ENCODE data around the gene BCAS1. TPM values are rescaled to one million over a fixed set of nuclear protein-coding genes. Genes with fewer than 3 reads are reported as not detected.

The BCAS1 gene
- total and polyA plus RNA-seq, 12 donors = 0.07 to 2.3 (median 0.13) TPM; not detected in 7

DNA sequence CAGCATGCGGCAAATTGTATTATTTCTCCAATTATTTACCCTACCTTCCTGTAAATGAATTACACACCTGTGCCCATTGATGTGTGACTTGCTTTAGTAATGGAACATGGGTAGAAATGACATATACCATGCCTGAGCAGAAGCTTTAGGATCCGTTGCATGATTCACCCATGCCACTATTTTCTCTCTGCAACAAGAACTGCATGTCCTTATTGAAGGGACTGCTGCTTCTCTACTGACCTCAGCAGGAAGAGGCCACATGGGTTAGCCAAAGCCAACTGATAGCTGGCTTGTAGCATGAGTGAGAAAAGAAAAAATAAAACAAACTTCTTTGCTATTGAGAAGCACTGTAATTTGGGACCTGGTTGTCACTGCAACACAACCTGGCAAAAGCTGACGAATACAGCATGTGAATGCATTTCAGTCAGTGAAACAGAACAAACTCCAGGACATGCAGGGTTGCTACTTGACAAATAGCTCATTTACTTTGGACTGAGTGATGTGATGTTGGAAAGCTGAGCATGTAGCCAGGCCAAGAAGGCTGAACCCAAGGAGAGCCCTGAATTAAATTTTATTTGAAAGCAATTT, 99.2 kb downstream of the BCAS1 start:
- intact Hi-C loops (cut with DNase I) = no loop called here
- WGBS, 4 donors = 70 to 83% (median 81%) methylated on average over 3 of the region's 3 CpGs

DNA sequence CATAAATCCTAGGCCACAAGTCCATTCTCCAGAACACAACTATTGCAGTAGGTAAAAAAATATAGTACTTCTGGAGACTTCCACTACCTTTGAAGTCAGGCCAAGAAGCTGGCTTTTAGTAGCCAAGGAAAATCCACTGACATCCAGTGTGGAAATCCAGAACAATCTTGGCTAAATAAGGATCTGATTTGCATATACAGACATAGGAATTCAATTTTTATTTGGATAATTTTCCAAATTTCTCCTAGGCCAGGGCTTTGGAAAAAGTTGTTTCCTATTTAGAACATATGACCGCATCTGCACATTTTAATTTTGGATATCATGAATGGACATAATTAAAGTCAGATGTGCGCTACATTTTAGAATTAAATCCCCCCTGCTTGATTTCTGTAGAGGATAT, 100.2 kb downstream of the BCAS1 start:
- intact Hi-C loops (cut with DNase I) = no loop called here
- no peaks in the 10 kb centered on the region for H3K36me3 ChIP-seq (replicated peaks in 1 of 2)
- no peak overlapping the region for H3K4me3 ChIP-seq
- no peaks in the 10 kb centered on the region for H3K27me3 ChIP-seq
- no peak overlapping the region for H3K27ac ChIP-seq
- DNase-seq = no peak
- no peaks in the 10 kb centered on the region for H3K9me3 ChIP-seq (replicated peaks in 1 of 3)
- TF ChIP-seq, protein P1, sequence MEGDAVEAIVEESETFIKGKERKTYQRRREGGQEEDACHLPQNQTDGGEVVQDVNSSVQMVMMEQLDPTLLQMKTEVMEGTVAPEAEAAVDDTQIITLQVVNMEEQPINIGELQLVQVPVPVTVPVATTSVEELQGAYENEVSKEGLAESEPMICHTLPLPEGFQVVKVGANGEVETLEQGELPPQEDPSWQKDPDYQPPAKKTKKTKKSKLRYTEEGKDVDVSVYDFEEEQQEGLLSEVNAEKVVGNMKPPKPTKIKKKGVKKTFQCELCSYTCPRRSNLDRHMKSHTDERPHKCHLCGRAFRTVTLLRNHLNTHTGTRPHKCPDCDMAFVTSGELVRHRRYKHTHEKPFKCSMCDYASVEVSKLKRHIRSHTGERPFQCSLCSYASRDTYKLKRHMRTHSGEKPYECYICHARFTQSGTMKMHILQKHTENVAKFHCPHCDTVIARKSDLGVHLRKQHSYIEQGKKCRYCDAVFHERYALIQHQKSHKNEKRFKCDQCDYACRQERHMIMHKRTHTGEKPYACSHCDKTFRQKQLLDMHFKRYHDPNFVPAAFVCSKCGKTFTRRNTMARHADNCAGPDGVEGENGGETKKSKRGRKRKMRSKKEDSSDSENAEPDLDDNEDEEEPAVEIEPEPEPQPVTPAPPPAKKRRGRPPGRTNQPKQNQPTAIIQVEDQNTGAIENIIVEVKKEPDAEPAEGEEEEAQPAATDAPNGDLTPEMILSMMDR (IDR thresholded peaks at IDR 0.05) = no peak
- no peak for TF ChIP-seq POLR2A (IDR thresholded peaks at IDR 0.05)
- no peaks in the 10 kb centered on the region for H3K4me1 ChIP-seq (replicated peaks in 1 of 2)
- WGBS, 4 donors = 81 to 94% (median 90%) methylated on average over 2 of the region's 2 CpGs

More for the DNA sequence above, 99.2 kb downstream of the BCAS1 start:
- TF ChIP-seq POLR2A (IDR thresholded peaks at IDR 0.05) = no peak
- TF ChIP-seq, protein P1 (IDR thresholded peaks at IDR 0.05) = no peak
- no peak for DNase-seq
- Histone ChIP-seq H3K27me3 (no peaks in the 10 kb centered on the region), H3K4me3 (no peak overlapping the region), H3K4me1 (replicated peaks in 1 of 2) (no peaks in the 10 kb centered on the region), H3K36me3 (replicated peaks in 1 of 2) (no peaks in the 10 kb centered on the region), H3K9me3 (replicated peaks in 1 of 3) (no peaks in the 10 kb centered on the region), H3K27ac (no peak overlapping the region)

DNA sequence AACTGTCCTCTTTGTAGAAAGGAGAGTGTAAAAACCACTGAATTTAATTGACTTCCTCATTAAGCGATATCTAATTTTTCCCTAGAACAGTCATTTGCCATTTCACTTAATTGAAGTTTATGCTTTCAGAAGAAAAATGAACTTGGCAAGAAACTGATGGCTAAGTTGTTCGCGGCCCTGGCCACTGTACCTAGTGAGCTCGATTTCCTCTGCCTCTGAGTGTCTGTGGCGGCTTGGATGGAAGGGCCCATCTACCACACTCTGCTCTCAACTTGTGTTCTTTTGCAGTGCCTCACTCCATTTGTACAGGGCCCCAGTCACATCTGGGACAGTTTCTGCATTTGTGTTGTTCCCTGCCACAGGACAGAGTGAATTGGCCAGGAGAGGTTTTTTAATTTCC, 102.9 kb downstream of the BCAS1 start:
- TF ChIP-seq POLR2A (IDR thresholded peaks at IDR 0.05) = no peak
- TF ChIP-seq, protein P1 (IDR thresholded peaks at IDR 0.05) = no peak
- H3K9me3 ChIP-seq (replicated peaks in 1 of 3) = no peaks in the 10 kb centered on the region
- DNase-seq = no peak
- intact Hi-C loops (cut with DNase I) = no loop called here
- H3K36me3 ChIP-seq (replicated peaks in 1 of 2) = no peaks in the 10 kb centered on the region
- no peak overlapping the region for H3K27ac ChIP-seq
- H3K4me1 ChIP-seq (replicated peaks in 1 of 2) = no peaks in the 10 kb centered on the region
- H3K4me3 ChIP-seq = no peak overlapping the region
- no peaks in the 10 kb centered on the region for H3K27me3 ChIP-seq
- WGBS, 4 donors = 89 to 92% (median 91%) methylated on average over 5 of the region's 5 CpGs

DNA sequence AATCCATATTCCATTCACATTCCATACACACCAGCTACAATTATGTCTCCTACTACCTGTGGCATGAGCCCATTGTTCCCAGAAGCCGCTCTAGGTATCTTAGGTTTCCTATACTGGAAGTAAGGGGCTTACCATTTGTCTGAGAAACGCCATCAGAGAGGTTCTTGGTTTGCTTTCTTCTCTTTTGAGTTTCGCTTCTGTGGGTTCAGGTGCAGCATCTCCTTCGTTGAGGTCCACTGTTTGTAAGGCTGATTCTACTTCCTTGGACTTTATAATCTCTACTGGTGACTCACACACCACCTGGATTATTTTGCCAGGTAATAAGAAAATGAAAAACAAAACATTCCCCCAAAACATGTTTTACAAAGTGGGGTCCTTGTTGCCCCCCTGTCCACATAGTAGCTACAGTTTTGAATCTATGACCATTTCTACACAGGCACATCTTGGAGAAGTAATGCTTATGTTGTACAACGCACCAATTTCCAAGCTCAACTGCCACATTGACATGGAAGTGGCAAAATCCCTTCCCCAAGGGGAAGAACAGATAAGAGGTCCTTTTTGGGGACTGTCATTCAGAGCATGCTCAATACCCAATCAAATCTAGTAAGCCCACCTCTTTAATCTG, 103.5 kb downstream of the BCAS1 start:
- no peaks in the 10 kb centered on the region for H3K36me3 ChIP-seq (replicated peaks in 1 of 2)
- no peak for TF ChIP-seq POLR2A (IDR thresholded peaks at IDR 0.05)
- TF ChIP-seq, protein P1 (IDR thresholded peaks at IDR 0.05) = no peak
- WGBS, 4 donors = 80 to 89% (median 83%) methylated on average over 5 of the region's 5 CpGs
- no peaks in the 10 kb centered on the region for H3K27me3 ChIP-seq
- H3K9me3 ChIP-seq (replicated peaks in 1 of 3) = no peaks in the 10 kb centered on the region
- no peak overlapping the region for H3K27ac ChIP-seq
- H3K4me1 ChIP-seq (replicated peaks in 1 of 2) = no peaks in the 10 kb centered on the region
- H3K4me3 ChIP-seq = no peak overlapping the region
- DNase-seq = no peak
- intact Hi-C loops (cut with DNase I) = no loop called here

All from adrenal gland (tissue), 12 donors.